ENCODE measurements around the gene STT3B. TPM values are rescaled to one million over a fixed set of nuclear protein-coding genes. Genes with fewer than 3 reads are reported as not detected.
A peak's percentile ranks its signal among the peaks of the same experiment; 100 is the strongest.

Gene STT3B
- total RNA-seq, 1 donor from 2014 or later, result 180 TPM

DNA sequence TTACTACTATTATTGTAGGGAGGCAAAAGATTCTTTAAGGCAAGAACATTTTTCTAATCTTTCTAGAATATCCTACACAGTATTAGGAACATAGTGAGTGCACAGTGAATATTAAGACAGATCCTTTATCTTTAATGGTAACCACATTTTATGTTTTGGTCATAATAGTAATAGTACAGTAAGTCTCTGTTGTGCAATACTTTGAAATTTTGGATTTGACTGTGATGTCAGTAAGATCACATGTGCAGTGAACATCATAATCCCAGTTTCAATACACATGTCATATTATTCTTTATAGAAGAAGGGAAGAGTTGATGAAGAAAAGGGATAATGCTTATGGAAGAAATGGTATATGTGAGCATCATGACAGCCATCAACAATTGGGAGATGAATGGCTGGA is 10.7 kb downstream of the STT3B start:
- H3K9me3 Mint-ChIP-seq, result no peaks in the 10 kb centered on the region
- DNase-seq (ENCODE audit: extremely low spot score, unreplicated experiment), result no peak
- peak overlapping the region; percentile 3 for H3K27ac Mint-ChIP-seq
- no peak for TF ChIP-seq CTCF (conservative IDR thresholded peaks at IDR 0.05)
- H3K27me3 Mint-ChIP-seq, result no peaks in the 10 kb centered on the region
- H3K4me1 Mint-ChIP-seq (ENCODE audit: unreplicated experiment), result peaks cover 31% of the 10 kb centered on the region
- H3K36me3 Mint-ChIP-seq, result peaks cover 36% of the 10 kb centered on the region
- H3K4me3 Mint-ChIP-seq, result no peak overlapping the region

GRCh38 chr3:31544634-31545033 is 11.9 kb downstream of the STT3B start:
- no peak for TF ChIP-seq CTCF (conservative IDR thresholded peaks at IDR 0.05)
- peak overlapping the region; percentile 54 for H3K27ac Mint-ChIP-seq
- H3K9me3 Mint-ChIP-seq, result no peaks in the 10 kb centered on the region
- DNase-seq (ENCODE audit: extremely low spot score, unreplicated experiment), result no peak
- no peaks in the 10 kb centered on the region for H3K27me3 Mint-ChIP-seq
- peaks cover 35% of the 10 kb centered on the region for H3K4me1 Mint-ChIP-seq (ENCODE audit: unreplicated experiment)
- H3K36me3 Mint-ChIP-seq, result peaks cover 28% of the 10 kb centered on the region
- H3K4me3 Mint-ChIP-seq, result peak overlapping the region; percentile 69

- peak overlapping the region; percentile 24 for H3K27ac Mint-ChIP-seq
Measured at GRCh38 chr3:31546162-31546561, 13.4 kb downstream of the STT3B start.

GRCh38 chr3:31546725-31547124 is 14.0 kb downstream of the STT3B start:
- Mint-ChIP-seq H3K9me3 (no peaks in the 10 kb centered on the region), H3K4me3 (no peak overlapping the region), H3K36me3 (peaks cover 23% of the 10 kb centered on the region), H3K27me3 (no peaks in the 10 kb centered on the region), H3K27ac (no peak overlapping the region), H3K4me1 (ENCODE audit: unreplicated experiment) (peaks cover 45% of the 10 kb centered on the region)
- TF ChIP-seq CTCF (conservative IDR thresholded peaks at IDR 0.05), result no peak
- DNase-seq (ENCODE audit: extremely low spot score, unreplicated experiment), result no peak

More at GRCh38 chr3:31546162-31546561, 13.4 kb downstream of the STT3B start:
- Mint-ChIP-seq H3K4me1 (ENCODE audit: unreplicated experiment) (peaks cover 45% of the 10 kb centered on the region), H3K27me3 (no peaks in the 10 kb centered on the region), H3K9me3 (no peaks in the 10 kb centered on the region), H3K36me3 (peaks cover 24% of the 10 kb centered on the region), H3K4me3 (no peak overlapping the region)
- DNase-seq (ENCODE audit: extremely low spot score, unreplicated experiment), result no peak
- no peak for TF ChIP-seq CTCF (conservative IDR thresholded peaks at IDR 0.05)

DNA sequence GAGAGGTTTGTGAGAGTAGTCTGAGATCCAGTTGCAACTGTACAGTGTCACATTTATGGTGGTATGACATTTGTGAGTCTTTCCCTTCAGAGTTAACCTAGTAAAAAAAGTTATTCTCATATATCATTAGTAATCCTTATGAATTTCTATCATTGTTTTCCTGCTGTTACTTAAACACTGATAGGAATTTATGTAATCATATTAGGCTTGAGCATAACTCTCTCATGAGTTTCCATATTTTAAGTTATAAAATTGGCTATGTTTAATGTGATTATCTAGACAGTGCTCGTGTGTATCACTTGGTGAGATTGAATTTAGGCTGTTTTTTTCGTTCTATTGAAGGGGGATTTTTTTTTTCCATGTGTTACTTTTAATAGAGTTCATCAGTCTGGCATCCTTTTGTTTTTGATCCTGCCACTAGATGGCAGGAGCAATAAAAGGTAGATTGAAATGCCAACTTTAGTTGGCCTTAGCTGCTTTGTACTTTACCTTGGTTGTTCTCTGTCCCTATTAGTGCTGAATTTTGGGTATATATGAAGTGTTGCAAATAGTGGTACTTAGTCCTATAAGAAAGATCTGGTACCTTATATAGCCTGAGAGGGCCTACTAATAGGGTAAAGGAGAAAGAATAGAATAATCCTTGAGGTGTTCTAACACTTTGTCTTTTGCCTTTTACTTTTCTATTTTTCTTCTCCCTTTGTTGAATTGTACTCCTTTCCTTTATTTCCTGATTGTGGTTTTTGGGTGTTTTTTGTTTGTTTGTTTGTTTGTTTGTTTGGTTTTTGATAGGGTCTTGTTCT is 17.9 kb downstream of the STT3B start:
- no peak for DNase-seq (ENCODE audit: extremely low spot score, unreplicated experiment)
- Mint-ChIP-seq H3K9me3 (no peaks in the 10 kb centered on the region), H3K36me3 (peaks cover 18% of the 10 kb centered on the region), H3K27me3 (no peaks in the 10 kb centered on the region), H3K4me3 (no peak overlapping the region), H3K4me1 (ENCODE audit: unreplicated experiment) (peaks cover 31% of the 10 kb centered on the region), H3K27ac (peak overlapping the region; percentile 27)
- peak; percentile 75 for TF ChIP-seq CTCF (conservative IDR thresholded peaks at IDR 0.05)
